AG04450 (cell line): Measurements from ENCODE around the gene ATP5F1D. TPM values are rescaled to one million over a fixed set of nuclear protein-coding genes. Genes with fewer than 3 reads are reported as not detected.

Experiments used
- CTCF ChIA-PET: fragments of 300-600, 350-600 bp; formaldehyde crosslinking; extraction: SDS; loops from one replicate; lab custom pipeline; 2022; ENCODE audit warnings: antibody characterized with exemption, inconsistent platforms; lab: Charles Lee
- POLR2A ChIA-PET: fragments of 350-600 bp; formaldehyde crosslinking; extraction: SDS; loops from one replicate; lab custom pipeline; 2021; ENCODE audit warnings: antibody characterized with exemption, inconsistent platforms; lab: Yijun Ruan, JAX
- DNase-seq: peaks from one replicate; pipeline ENCODE4 v3.0.0-alpha.2; 2011; ENCODE audit warnings: low read depth, low spot score
- H3K27ac ChIP-seq: one replicate; pipeline ENCODE4 v1.5.1; 2012; ENCODE audit warnings: low read depth, low read length, control low read depth
- H3K27me3 ChIP-seq: one replicate; pipeline ENCODE4 v1.6.0; 2012; ENCODE audit warnings: low read length; ENCODE audit not compliant: control insufficient read depth, insufficient read depth
- H3K4me3 ChIP-seq: 2 replicates; pipeline ENCODE4 v1.5.1; 2011; ENCODE audit warnings: mild to moderate bottlenecking, low read depth, low read length, control low read depth
- H3K9me3 ChIP-seq: 2 replicates; pipeline ENCODE4 v1.5.1; 2012; ENCODE audit warnings: low read length; ENCODE audit not compliant: control insufficient read depth, insufficient read depth
- polyA plus RNA-seq: library from polyadenylated mRNA; depleted of rRNA; stranded (reverse); fragments of >200 nt; gene quantifications from 2 replicates; pipeline ENCODE4 v1.2.3, GENCODE V29; 2011
- TF ChIP-seq, protein P1 (sequence below): IDR thresholded peaks from 2 replicates; pipeline ENCODE4 v1.5.1; 2011; ENCODE audit warnings: low read depth, low read length, control low read depth, inconsistent platforms

ATP5F1D gene
- polyA plus RNA-seq, 1 experiment: 36.4 TPM

- Histone ChIP-seq H3K27ac (no peak overlapping the region), H3K27me3 (no peaks in the 10 kb centered on the region), H3K4me3 (no peak overlapping the region), H3K9me3 (no peaks in the 10 kb centered on the region; the same call in 1 of the 2 replicates)
- DNase-seq: no peak
- TF ChIP-seq, protein P1, sequence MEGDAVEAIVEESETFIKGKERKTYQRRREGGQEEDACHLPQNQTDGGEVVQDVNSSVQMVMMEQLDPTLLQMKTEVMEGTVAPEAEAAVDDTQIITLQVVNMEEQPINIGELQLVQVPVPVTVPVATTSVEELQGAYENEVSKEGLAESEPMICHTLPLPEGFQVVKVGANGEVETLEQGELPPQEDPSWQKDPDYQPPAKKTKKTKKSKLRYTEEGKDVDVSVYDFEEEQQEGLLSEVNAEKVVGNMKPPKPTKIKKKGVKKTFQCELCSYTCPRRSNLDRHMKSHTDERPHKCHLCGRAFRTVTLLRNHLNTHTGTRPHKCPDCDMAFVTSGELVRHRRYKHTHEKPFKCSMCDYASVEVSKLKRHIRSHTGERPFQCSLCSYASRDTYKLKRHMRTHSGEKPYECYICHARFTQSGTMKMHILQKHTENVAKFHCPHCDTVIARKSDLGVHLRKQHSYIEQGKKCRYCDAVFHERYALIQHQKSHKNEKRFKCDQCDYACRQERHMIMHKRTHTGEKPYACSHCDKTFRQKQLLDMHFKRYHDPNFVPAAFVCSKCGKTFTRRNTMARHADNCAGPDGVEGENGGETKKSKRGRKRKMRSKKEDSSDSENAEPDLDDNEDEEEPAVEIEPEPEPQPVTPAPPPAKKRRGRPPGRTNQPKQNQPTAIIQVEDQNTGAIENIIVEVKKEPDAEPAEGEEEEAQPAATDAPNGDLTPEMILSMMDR: no peak
- ChIA-PET CTCF (interaction anchor here (1.3 to 2.8 kb wide), 2 partner anchors 23 to 104 kb away, joined by 3 to 8 read pairs; no protein-coding TSS in a partner anchor), POLR2A (interaction anchor here (0.6 kb wide), 1 partner anchor 169 kb away, joined by 9 read pairs; no protein-coding TSS in a partner anchor)
Observed at GRCh38 chr19:1217366-1217765, 24.2 kb upstream of the ATP5F1D start.

GRCh38 chr19:1218751-1219567 lies 22.6 kb upstream of the ATP5F1D start:
- Histone ChIP-seq H3K4me3 (no peak overlapping the region), H3K9me3 (no peaks in the 10 kb centered on the region; the same call in 1 of the 2 replicates), H3K27ac (no peak overlapping the region), H3K27me3 (no peaks in the 10 kb centered on the region)
- ChIA-PET POLR2A (no interaction called here), CTCF (no interaction called here)
- TF ChIP-seq, protein P1: no peak
- DNase-seq: no peak

GRCh38 chr19:1219786-1220476 lies 21.6 kb upstream of the ATP5F1D start:
- ChIA-PET CTCF (interaction anchor here (1.4 to 1.5 kb wide), 2 partner anchors 21 to 47 kb away, joined by 3 to 4 read pairs; no protein-coding TSS in a partner anchor), POLR2A (no interaction called here)
- no peak for DNase-seq

DNA sequence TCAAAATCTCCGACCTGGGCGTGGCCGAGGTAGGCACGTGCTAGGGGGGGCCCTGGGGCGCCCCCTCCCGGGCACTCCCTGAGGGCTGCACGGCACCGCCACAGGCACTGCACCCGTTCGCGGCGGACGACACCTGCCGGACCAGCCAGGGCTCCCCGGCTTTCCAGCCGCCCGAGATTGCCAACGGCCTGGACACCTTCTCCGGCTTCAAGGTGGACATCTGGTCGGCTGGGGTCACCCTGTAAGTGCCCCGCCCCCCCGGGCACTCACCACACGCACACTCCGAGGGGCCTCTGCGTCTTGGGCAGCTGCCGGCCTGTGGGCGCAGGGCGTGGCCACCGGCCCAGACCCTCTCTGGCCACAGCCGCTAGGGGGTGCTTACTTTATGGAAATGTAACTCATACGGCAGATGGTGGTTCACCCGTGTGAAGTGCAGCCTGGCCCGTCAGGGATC lies 21.0 kb upstream of the ATP5F1D start:
- Histone ChIP-seq H3K9me3 (no peaks in the 10 kb centered on the region; the same call in 1 of the 2 replicates), H3K27ac (no peak overlapping the region), H3K27me3 (no peaks in the 10 kb centered on the region), H3K4me3 (no peak overlapping the region)
- TF ChIP-seq, protein P1: no peak
- ChIA-PET POLR2A (no interaction called here), CTCF (interaction anchor here (1.4 to 1.6 kb wide), 3 partner anchors 20 to 46 kb away, joined by 3 to 12 read pairs (median 4); no protein-coding TSS in a partner anchor)
- DNase-seq: no peak

More at GRCh38 chr19:1219786-1220476, 21.6 kb upstream of the ATP5F1D start:
- Histone ChIP-seq H3K27ac (no peak overlapping the region), H3K27me3 (no peaks in the 10 kb centered on the region), H3K4me3 (no peak overlapping the region), H3K9me3 (no peaks in the 10 kb centered on the region; the same call in 1 of the 2 replicates)
- TF ChIP-seq, protein P1: no peak
